ENCODE data around the gene SERPINB3.
"Not testable (repeated sequence)": the region's sequence is repeated elsewhere in the genome, so short reads cannot be mapped to it uniquely, and the experiment has no call there.

SERPINB3 gene

DNA sequence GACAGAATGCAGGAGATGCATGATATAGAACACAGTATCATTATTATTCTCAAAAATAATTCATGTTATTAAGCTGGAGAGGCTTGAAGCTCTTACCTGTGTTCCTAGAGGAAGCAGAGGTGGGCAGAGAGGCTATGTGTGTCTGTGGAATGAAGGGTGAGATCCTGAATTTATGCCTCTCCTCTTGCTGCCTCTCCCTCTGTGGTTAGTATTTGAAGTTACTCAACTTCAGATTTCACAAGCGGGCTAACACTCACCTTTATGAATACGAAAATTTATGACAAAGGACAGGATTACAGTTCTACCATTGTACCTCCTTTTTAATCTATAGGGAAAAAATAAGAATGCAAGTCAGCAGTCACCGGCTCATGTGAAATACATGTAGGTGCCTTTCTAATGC is at the start of gene SERPINB3:
Gene SERPINB3 (minus strand): TSS at position 144 of the 400 bp plus-strand sequence. CDS start 677 bp downstream, outside the sequence.
- not testable (repeated sequence) for DNase-seq

GRCh38 chr18:63708650-63709049 is 47.0 kb upstream of the SERPINB3 start:
- DNase-seq, result no peak

- DNase-seq, result no peak
Observed at GRCh38 chr18:63707816-63708215, 46.1 kb upstream of the SERPINB3 start.

- DNase-seq, result no peak
Observed at GRCh38 chr18:63705401-63705800, 43.7 kb upstream of the SERPINB3 start.

DNA sequence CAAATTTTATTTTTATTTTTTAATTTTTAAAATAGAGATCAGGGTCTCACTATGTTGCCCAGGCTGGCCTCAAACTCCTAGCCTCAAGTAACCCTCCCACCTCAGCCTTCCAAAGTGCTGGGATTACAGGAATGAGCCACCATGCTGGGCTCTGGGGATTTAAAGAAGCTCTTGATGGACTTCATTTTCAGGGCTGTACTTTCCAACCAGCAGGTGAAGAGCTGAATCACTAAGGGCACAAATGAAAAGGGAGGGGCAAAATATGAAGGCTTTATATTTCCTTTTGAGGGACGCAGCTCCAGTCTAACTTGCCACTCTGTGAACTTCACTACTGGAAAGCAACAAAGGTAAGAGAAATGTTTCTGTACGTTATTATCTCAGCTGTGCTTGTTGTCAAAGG is 41.0 kb upstream of the SERPINB3 start, which contains the start of gene SERPINB11:
Gene SERPINB11 (plus strand): TSS at position 301 of the 400 bp plus-strand sequence. CDS start 7,234 bp downstream, outside the sequence.
- DNase-seq, result no peak

GRCh38 chr18:63701952-63702351 is 40.3 kb upstream of the SERPINB3 start:
- DNase-seq, result no peak

DNA sequence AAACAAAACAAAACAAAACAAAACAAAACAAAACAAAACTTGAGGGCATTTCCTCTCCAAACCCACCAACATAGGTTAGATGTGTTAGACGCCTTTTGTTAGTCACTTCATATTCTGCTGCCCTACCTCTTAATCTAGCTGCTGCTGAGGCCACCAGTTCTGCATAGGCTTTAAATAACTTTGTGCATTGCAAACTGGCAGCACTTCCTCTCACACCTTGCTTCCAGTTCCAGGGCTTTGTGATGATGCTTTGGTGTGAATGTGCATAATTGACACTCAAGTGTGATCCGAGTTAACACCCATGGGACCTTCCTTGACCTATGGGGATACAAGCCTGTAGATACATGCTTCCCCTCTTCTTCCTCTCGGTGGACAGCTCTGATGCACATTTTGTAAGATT is 38.8 kb upstream of the SERPINB3 start:
- no peak for DNase-seq

DNA sequence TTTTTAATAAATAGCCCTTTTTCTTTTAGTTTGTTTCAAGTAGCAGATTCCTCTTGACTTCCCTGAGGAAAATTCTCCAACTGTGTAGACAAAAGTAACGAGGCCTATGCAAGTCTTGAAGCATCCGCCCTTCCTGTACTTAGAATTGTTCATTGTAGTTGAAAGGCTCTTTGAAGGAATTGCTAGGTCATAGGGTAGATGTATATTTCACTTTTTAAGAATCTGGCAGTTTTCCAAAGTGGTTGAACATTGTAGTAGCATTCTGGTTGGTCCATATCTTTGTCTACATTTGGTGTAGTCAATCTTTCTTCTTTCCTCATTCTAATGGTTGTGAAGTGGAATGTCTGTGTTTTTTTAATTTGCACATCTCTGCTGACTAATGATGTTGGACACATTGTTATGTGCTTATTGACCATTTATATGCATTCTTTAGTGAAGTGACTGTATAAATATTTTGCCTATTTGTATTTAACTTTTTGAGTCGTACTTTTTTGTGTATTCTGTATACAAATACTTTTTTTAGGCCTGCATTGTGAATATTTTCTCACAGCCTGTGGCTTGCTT is 35.5 kb upstream of the SERPINB3 start:
- no peak for DNase-seq

DNA sequence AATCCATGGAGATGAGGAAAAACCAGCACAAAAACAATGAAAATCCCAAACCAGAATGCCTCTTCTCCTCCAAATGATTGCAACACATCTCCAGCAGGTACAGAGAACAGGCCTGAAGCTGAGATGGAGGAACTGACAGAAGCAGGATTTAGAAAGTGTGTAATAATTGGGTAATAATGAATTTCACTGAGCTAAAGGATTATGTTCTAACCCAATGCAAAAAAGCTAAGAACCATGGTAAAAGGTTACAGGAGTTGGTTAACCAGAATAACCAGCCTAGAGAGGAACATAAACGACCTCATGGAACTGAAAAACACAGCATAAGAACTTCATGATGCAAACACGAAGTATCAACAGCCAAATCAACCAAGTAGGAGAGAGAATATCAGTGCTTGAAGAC is 27.4 kb upstream of the SERPINB3 start:
- DNase-seq, result no peak

- DNase-seq, result no peak
Observed at GRCh38 chr18:63686871-63687270, 25.2 kb upstream of the SERPINB3 start.

- no peak for DNase-seq
Observed at GRCh38 chr18:63684718-63685117, 23.0 kb upstream of the SERPINB3 start.

DNA sequence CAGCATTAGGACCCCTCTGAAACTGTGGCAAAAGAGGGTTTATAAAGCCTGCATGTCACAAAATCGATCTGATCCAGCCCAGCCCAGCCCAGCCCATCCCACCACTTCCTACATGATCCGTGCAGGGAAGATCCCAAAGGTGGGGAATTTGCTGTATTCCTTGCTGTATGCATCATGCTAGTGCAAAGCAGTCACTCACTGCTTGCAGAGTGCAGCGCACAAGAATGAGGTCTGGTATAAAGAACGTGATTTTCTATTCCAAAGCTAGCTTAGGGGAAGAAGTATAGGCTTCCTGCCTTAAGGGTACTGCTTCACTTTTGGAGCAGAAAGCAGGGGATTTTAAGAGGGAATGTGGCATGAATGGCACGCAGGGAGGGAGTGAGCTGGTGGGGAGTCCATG is 22.2 kb upstream of the SERPINB3 start:
- DNase-seq, result no peak

- DNase-seq, result no peak
Observed at GRCh38 chr18:63683152-63683551, 21.5 kb upstream of the SERPINB3 start.

DNA sequence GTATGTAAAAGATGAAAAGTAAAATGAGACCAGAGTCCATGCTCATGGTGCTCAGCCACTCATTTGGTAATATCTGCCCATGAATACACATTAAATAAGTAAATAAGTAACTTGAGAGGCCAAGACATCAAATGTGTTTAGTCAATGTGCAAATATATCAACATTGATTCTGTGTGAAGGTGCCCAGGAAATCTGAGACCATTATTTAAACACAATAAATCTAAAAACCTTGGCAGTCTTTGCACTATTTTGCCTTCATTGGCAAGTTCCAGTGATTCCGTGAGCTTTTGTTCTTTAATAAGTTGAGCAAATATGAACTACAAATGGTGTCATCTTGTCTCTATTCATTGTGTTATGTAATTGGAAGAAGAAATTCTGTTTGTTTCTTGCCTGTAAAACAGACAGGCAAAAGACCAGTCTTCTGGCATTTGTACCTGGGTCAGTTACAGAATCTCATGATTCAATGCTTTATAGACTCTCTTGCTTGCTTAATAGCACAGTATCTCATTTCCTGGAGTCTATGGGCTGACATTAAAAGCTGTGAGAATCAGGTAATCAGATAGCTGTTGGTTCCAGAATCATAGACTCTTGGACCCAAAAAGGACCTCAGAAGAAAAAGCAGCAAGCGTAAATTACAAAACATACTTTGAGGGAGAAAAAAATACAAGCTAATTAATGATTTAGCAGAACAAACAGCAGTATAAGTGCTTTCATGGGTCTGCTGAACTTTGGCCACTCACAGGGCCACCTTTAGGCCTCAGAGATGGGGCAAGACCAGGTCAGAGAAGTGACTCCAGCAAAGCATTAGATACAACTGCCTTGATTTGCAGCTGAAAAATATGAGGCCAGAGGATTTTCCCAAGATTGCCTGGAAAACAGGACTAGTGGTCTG is 20.0 kb upstream of the SERPINB3 start:
- DNase-seq, result peak; percentile 36

GRCh38 chr18:63679820-63680606 is 18.3 kb upstream of the SERPINB3 start:
- DNase-seq, result no peak

DNA sequence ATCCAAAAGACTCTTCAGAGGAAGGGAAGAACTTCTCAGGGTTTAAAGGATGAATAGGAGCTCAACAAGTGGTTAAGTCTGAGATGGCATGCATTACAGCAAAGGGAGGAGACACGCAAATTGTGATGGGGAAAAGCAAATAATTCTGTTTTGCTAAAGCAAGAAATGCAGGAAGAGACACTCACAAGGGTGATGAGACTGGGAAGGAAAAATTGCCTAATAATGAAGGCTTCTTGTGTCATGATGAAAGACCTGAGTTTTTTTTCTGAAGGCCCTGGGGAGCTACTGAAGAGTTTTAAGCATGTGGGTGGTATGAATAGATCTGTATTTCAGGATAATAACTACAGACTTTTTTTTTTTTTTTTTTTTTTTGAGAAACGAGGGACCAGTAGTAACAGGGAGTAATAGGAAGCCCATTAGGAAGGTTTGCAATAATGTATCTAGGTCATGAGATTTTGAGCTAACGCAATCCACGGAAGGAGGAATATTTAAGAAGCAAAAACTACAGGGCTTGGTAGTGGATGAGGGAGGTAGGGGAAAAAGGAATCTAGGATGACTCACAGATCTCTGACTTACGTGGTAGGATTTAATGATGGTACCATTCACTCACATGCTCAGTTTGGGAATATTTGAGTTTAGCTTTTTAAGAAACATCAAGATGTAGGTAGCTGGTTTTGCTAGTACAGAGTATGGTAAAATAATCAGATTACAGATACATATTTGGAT is 16.0 kb upstream of the SERPINB3 start:
- no peak for DNase-seq

DNA sequence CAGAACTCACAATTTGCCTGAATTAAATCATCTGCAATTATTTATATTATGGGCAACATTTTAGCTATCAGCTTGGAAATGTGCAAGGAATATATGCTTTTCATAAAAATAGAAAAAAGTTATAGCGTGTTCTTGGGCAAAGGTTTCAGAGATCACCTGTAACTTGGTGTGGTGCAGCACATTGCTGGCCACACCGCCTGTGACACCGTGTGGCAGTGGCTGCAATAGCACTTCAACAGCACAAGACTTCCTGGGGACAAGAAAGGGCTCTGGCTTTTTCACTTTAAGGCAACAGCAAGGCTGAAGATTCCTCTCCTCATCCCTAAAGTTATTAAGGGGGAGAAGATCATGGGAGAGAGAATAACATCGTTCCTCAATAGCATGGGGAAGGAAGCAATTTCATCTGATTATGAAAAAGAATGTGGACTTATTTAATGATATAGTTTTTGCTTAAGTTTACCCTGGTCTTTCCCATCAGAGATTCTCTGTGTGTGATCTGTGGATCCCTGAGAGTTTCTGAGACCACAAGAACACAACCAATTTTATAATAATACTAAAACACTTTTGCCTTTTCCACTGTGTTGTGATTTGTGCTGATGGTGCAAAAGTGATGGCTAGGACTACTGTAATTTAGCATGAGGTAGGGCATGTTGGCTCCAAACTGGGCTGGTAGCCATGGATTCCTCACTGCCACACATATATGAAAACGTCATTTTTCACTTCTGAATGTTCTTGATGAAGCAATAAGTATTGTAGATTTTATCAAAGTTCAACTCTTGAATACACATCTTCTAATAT is 15.0 kb upstream of the SERPINB3 start:
- no peak for DNase-seq

- DNase-seq, result no peak
Observed at GRCh38 chr18:63664571-63664970, 2.9 kb upstream of the SERPINB3 start.

DNA sequence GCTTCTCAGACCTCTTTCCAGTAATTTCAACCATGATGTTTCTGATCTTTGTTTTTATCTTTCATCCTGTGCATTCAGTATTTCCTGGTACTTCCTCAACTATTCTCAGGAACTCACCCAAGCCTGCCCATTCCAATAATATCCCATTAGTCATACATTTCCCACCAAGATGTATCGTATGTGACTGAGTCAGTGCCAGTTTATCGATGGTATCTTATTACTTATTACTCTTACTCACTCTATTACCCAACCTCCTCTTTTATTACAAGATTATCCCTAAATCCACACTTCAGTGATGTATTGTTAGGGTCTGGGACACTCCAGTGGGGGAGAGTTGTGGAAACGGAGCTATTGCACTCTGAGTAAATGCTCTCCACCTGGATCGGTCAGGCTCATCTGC is 2.8 kb downstream of the SERPINB3 start:
- not testable (repeated sequence) for DNase-seq

DNA sequence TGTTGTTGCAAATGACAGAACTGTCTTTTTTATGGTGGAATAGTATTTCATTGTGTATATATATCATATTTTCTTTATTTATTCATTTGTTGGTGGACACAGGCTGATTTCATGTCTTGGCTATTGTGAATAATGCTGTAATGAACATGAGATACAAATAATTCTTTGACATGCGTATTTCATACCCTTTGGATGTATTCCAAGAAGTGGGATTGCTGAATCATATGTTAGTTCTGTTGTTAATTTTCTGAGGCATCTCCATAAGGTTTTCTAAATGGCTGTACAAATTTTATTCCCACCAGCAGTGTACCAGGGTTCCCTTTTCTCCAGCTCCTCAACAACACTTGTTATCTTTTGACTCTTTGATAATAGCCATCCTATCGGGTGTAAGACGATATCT is 11.4 kb downstream of the SERPINB3 start:
- DNase-seq, result not testable (repeated sequence)

GRCh38 chr18:63648241-63648640 is 13.5 kb downstream of the SERPINB3 start:
- no peak for DNase-seq

GRCh38 chr18:63646936-63647335 is 14.8 kb downstream of the SERPINB3 start:
- DNase-seq, result no peak
